ENCODE measurements around the gene STAC.
"Not testable (repeated sequence)": the region's sequence is repeated elsewhere in the genome, so short reads cannot be mapped to it uniquely, and the experiment has no call there.

GRCh38 chr3:36500053-36500452 is 119.7 kb downstream of the STAC start:
- not testable (repeated sequence) for TF ChIP-seq DIDO1 (tag; IDR thresholded peaks at IDR 0.05; ENCODE audit: low read depth); ETS1 (conservative IDR thresholded peaks at IDR 0.05; ENCODE audit: control insufficient read depth, low read depth, low read length); RAD21 (CRISPR knock-in tag; conservative IDR thresholded peaks at IDR 0.05 in 1 of 2, IDR thresholded peaks at IDR 0.05 in 1 of 2); CBX3 (IDR thresholded peaks at IDR 0.05; ENCODE audit: borderline replicate concordance in 1 of 2, low read length in 2 of 2); SIN3A (IDR thresholded peaks at IDR 0.05; ENCODE audit: borderline replicate concordance in 2 of 2, control insufficient read depth in 1 of 2, low read depth in 2 of 2, low read length in 2 of 2); CTCF (IDR thresholded peaks at IDR 0.05 in 2 of 3, conservative IDR thresholded peaks at IDR 0.05 in 1 of 3; ENCODE audit: insufficient read depth in 2 of 3, low read depth in 1 of 3, low read length in 3 of 3); E2F6 (IDR thresholded peaks at IDR 0.05; ENCODE audit: borderline replicate concordance in 1 of 2, extremely low read depth in 1 of 2, insufficient read depth in 1 of 2, insufficient read length in 1 of 2, low read depth in 1 of 2, low read length in 1 of 2, poor library complexity in 1 of 2, severe bottlenecking in 1 of 2); ZNF561 (CRISPR knock-in tag; conservative IDR thresholded peaks at IDR 0.05); TFAM (CRISPR knock-in tag; conservative IDR thresholded peaks at IDR 0.05)

All from K562 (cell line).